Measurements from ENCODE around the gene CCL5. TPM values are rescaled to one million over a fixed set of nuclear protein-coding genes. Genes with fewer than 3 reads are reported as not detected.

The CCL5 gene
- total RNA-seq, 1 donor from 2014 or later: not detected

DNA sequence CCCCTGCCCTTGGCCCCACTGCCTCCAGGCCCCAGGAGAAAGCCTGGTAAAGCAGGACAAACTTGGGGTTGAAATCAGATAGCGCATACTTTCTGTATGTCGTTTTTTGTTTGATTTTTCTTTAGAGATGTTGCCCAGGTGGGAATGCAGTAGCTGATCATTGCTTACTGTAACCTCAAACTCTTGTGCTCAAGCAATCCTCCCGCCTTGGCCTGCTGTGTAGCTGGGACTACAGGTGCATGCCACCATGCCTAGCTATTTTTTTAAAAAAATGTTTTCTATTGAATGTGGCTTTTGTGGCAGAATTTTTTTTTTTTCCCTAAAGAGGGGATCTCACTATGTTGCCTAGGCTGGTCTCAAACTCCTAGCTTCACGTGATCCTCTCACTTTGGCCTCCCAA is 11.1 kb upstream of the CCL5 start:
- no peak overlapping the region for H3K27ac Mint-ChIP-seq (ENCODE audit: unreplicated experiment)
- no peak for DNase-seq (ENCODE audit: extremely low spot score, unreplicated experiment)
- H3K4me1 Mint-ChIP-seq (ENCODE audit: unreplicated experiment): peaks cover 25% of the 10 kb centered on the region
- no peaks in the 10 kb centered on the region for H3K36me3 Mint-ChIP-seq (ENCODE audit: unreplicated experiment)
- no peaks in the 10 kb centered on the region for H3K27me3 Mint-ChIP-seq (ENCODE audit: unreplicated experiment)
- H3K9me3 Mint-ChIP-seq (ENCODE audit: unreplicated experiment): no peaks in the 10 kb centered on the region
- TF ChIP-seq, protein P1, sequence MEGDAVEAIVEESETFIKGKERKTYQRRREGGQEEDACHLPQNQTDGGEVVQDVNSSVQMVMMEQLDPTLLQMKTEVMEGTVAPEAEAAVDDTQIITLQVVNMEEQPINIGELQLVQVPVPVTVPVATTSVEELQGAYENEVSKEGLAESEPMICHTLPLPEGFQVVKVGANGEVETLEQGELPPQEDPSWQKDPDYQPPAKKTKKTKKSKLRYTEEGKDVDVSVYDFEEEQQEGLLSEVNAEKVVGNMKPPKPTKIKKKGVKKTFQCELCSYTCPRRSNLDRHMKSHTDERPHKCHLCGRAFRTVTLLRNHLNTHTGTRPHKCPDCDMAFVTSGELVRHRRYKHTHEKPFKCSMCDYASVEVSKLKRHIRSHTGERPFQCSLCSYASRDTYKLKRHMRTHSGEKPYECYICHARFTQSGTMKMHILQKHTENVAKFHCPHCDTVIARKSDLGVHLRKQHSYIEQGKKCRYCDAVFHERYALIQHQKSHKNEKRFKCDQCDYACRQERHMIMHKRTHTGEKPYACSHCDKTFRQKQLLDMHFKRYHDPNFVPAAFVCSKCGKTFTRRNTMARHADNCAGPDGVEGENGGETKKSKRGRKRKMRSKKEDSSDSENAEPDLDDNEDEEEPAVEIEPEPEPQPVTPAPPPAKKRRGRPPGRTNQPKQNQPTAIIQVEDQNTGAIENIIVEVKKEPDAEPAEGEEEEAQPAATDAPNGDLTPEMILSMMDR (IDR thresholded peaks at IDR 0.05): no peak
- no peak overlapping the region for H3K4me3 Mint-ChIP-seq (ENCODE audit: unreplicated experiment)

DNA sequence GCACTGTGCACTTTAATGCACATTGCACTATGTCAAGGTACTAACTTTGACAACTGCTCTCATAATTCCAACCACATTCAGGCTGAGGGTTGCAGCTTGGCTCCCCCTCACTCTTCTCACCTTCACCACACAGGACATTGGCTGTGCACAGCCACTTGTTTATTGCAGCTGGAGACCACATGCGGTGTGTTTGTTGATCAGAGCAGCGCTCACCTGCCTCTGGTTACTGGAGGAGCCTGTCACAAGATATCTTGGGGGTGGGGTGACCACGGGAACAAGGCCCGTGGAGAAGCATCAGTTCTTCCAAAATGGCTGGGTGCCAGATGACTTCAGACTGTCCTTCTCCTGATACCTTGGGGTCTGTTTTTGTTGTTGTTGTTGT is 10.6 kb upstream of the CCL5 start:
- no peaks in the 10 kb centered on the region for H3K27me3 Mint-ChIP-seq (ENCODE audit: unreplicated experiment)
- H3K36me3 Mint-ChIP-seq (ENCODE audit: unreplicated experiment): no peaks in the 10 kb centered on the region
- peaks cover 25% of the 10 kb centered on the region for H3K4me1 Mint-ChIP-seq (ENCODE audit: unreplicated experiment)
- H3K9me3 Mint-ChIP-seq (ENCODE audit: unreplicated experiment): no peaks in the 10 kb centered on the region
- TF ChIP-seq, protein P1 (IDR thresholded peaks at IDR 0.05): no peak
- H3K4me3 Mint-ChIP-seq (ENCODE audit: unreplicated experiment): no peak overlapping the region
- H3K27ac Mint-ChIP-seq (ENCODE audit: unreplicated experiment): no peak overlapping the region
- DNase-seq (ENCODE audit: extremely low spot score, unreplicated experiment): no peak

DNA sequence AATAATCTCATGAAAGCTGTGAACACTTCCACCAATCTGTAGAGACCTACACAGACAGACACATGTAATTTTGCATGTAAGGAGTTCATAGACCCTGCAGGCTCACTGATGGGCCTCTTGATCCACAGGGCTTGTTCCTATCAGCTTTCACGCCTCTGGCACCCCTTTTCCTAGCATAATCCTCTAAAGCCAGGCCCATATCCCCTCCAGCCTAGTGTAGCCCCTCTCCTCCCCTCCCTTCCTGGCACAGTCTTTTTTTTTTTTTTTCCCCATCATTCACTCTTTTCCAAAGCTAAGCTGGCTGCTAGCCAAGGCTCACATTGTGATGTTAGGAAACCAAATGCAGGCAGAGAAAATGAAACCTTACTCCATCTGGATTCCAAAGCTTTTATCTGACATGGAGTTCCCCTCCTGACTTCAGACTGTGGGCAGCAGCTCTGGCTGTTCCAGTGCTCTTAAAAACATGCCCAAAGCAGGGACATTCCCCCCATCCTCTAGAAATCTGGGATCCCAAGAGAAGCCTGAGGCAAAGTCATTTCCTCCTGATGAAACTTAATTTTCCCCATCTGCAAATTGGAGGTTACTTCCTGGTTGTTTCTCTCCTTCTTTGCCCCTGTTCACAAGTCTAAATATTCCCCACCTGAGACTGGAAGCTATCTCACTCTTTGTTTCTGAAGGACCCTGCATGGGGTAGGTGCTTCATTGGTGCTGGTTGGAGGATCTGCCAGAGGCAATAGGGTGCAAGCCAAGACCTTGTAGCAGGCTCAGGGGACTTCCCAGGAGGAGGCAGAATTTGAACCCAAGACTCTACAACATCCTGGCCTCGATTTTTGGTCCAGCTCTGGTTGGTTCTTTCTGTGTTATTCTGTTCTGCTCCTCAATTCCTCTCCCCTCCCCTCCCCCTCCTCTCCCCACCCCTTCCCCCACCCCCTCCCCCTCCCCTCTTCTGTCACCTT is 9.9 kb upstream of the CCL5 start:
- no peak overlapping the region for H3K4me3 Mint-ChIP-seq (ENCODE audit: unreplicated experiment)
- DNase-seq (ENCODE audit: extremely low spot score, unreplicated experiment): no peak
- no peaks in the 10 kb centered on the region for H3K9me3 Mint-ChIP-seq (ENCODE audit: unreplicated experiment)
- no peaks in the 10 kb centered on the region for H3K36me3 Mint-ChIP-seq (ENCODE audit: unreplicated experiment)
- peaks cover 25% of the 10 kb centered on the region for H3K4me1 Mint-ChIP-seq (ENCODE audit: unreplicated experiment)
- peak overlapping the region; percentile 77 for H3K27ac Mint-ChIP-seq (ENCODE audit: unreplicated experiment)
- TF ChIP-seq, protein P1 (IDR thresholded peaks at IDR 0.05): no peak
- no peaks in the 10 kb centered on the region for H3K27me3 Mint-ChIP-seq (ENCODE audit: unreplicated experiment)

DNA sequence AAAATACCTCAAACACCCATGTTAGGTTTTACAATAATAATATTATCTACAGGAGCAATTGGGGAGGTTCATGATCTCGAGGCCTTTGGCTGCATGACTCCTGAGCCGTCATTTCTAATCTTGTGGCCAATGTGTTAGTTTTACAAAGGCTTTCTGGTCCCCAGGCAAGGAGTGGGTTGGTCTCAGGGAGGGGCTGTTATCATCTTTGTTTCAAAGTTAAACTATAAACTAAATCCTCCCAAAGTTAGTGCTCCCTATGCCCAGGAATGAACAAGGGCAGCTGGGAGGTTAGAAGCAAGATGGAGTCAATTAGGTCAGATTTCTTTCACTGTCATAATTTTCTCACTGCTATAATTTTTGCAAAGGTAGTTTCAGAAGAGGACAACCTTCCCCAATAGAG is 9.1 kb upstream of the CCL5 start:
- TF ChIP-seq, protein P1 (IDR thresholded peaks at IDR 0.05): no peak
- no peaks in the 10 kb centered on the region for H3K9me3 Mint-ChIP-seq (ENCODE audit: unreplicated experiment)
- H3K27me3 Mint-ChIP-seq (ENCODE audit: unreplicated experiment): no peaks in the 10 kb centered on the region
- H3K36me3 Mint-ChIP-seq (ENCODE audit: unreplicated experiment): no peaks in the 10 kb centered on the region
- H3K4me1 Mint-ChIP-seq (ENCODE audit: unreplicated experiment): peaks cover 25% of the 10 kb centered on the region
- H3K4me3 Mint-ChIP-seq (ENCODE audit: unreplicated experiment): no peak overlapping the region
- DNase-seq (ENCODE audit: extremely low spot score, unreplicated experiment): no peak
- H3K27ac Mint-ChIP-seq (ENCODE audit: unreplicated experiment): no peak overlapping the region

DNA sequence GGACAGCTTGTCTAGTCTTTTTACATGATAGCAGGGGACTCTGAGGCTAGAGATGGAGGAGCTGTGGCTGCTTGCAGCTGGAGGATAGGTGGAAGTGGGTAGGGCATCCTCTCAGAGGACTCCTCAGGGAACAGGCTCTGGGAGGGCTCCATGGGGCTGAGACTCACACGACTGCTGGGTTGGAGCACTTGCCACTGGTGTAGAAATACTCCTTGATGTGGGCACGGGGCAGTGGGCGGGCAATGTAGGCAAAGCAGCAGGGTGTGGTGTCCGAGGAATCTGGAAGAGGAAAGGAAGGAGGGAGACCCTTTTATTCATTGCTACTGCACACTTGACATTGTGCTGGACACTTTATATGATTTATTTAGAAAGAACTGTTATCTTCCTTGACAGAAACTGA is 1.8 kb downstream of the CCL5 start:
- H3K4me1 Mint-ChIP-seq (ENCODE audit: unreplicated experiment): peaks cover 3% of the 10 kb centered on the region
- TF ChIP-seq, protein P1 (IDR thresholded peaks at IDR 0.05): no peak
- H3K4me3 Mint-ChIP-seq (ENCODE audit: unreplicated experiment): no peak overlapping the region
- no peaks in the 10 kb centered on the region for H3K9me3 Mint-ChIP-seq (ENCODE audit: unreplicated experiment)
- DNase-seq (ENCODE audit: extremely low spot score, unreplicated experiment): no peak
- no peaks in the 10 kb centered on the region for H3K27me3 Mint-ChIP-seq (ENCODE audit: unreplicated experiment)
- no peaks in the 10 kb centered on the region for H3K36me3 Mint-ChIP-seq (ENCODE audit: unreplicated experiment)
- no peak overlapping the region for H3K27ac Mint-ChIP-seq (ENCODE audit: unreplicated experiment)

Measured in osteocyte (in vitro differentiated cells).